Osteoblast (primary cell): ENCODE measurements around the gene MCOLN1. TPM values are rescaled to one million over a fixed set of nuclear protein-coding genes. Genes with fewer than 3 reads are reported as not detected.
A peak's percentile ranks its signal among the peaks of the same experiment; 100 is the strongest.

Experiments used
- DNase-seq: peaks from one replicate; pipeline ENCODE4 v3.0.0; 2011; ENCODE audit warnings: low spot score, mixed read lengths; ENCODE audit not compliant: insufficient read length; ENCODE audit errors: missing footprints
- H2AFZ ChIP-seq: 2 replicates; pipeline ENCODE4 v1.6.0; 2011; ENCODE audit warnings: mild to moderate bottlenecking, low read length
- H3K27ac ChIP-seq: 2 replicates; pipeline ENCODE4 v1.5.1; 2011; ENCODE audit warnings: mild to moderate bottlenecking, low read depth, low read length, moderate library complexity
- H3K27me3 ChIP-seq: 2 replicates; pipeline ENCODE4 v1.6.0; 2012; ENCODE audit warnings: mild to moderate bottlenecking, control low read depth, inconsistent platforms, low read length, moderate library complexity; ENCODE audit not compliant: insufficient read depth
- H3K36me3 ChIP-seq: 2 replicates; pipeline ENCODE4 v1.5.1; 2011; ENCODE audit warnings: mild to moderate bottlenecking, low read length, control low read depth, moderate library complexity; ENCODE audit not compliant: insufficient read depth
- H3K4me1 ChIP-seq: 2 replicates; pipeline ENCODE4 v1.5.1; 2011; ENCODE audit warnings: mild to moderate bottlenecking, low read length, control low read depth, moderate library complexity; ENCODE audit not compliant: insufficient read depth
- H3K4me2 ChIP-seq: 2 replicates; pipeline ENCODE4 v1.6.0; 2011; ENCODE audit warnings: mild to moderate bottlenecking, low read length; ENCODE audit not compliant: insufficient read depth
- H3K4me3 ChIP-seq: fragments of 200-600 bp; sonication (generic); 3 replicates; pipeline ENCODE4 v1.5.1; 2012; ENCODE audit warnings: mild to moderate bottlenecking, low read length, inconsistent platforms; ENCODE audit not compliant: insufficient read depth
- H3K79me2 ChIP-seq: 2 replicates; pipeline ENCODE4 v1.6.0; 2012; ENCODE audit warnings: mild to moderate bottlenecking, low read length, control low read depth, inconsistent platforms; ENCODE audit not compliant: insufficient read depth
- H3K9me3 ChIP-seq: 2 replicates; pipeline ENCODE4 v1.5.1; 2011; ENCODE audit warnings: low read depth, low read length, control low read depth
- H4K20me1 ChIP-seq: 2 replicates; pipeline ENCODE4 v1.6.0; 2012; ENCODE audit warnings: mild to moderate bottlenecking, low read length, control low read depth; ENCODE audit not compliant: insufficient read depth
- total RNA-seq: library from RNA; depleted of rRNA; stranded (reverse); fragments of >200 nt; gene quantifications from 2 replicates; pipeline ENCODE4 v1.2.3, GENCODE V29; 2012
- TF ChIP-seq, protein P1 (sequence below): IDR thresholded peaks from 2 replicates; pipeline ENCODE4 v1.5.1; 2011; ENCODE audit warnings: mild to moderate bottlenecking, low read depth, low read length, moderate library complexity; ENCODE audit errors: extremely low read depth

The MCOLN1 gene
- total RNA-seq, 1 donor: 16.6 TPM

DNA sequence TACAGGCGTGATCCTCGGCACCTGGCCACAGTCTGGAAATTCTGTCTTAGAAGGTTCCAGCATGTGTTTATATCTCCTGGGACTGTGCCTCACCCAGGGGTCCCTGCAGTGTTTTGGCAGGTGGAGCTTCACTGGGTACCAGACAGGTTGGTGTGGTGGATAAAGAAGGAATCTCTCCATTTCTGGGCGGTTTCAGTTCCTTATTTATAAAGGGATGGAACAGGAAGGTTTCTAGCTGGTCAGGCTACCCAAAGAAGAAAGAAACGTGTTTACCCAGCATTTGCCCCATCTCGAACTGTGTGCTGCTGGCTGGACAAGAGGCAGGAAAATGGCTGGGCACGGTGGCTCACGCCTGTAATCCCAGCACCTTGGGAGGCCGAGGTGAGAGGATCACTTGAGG, 22.9 kb downstream of the MCOLN1 start:
- H3K4me1 ChIP-seq: no peaks in the 10 kb centered on the region
- no peaks in the 10 kb centered on the region for H4K20me1 ChIP-seq
- peaks cover 28% of the 10 kb centered on the region for H3K36me3 ChIP-seq
- H3K79me2 ChIP-seq: no peaks in the 10 kb centered on the region
- H2AFZ ChIP-seq: no peak overlapping the region
- H3K4me2 ChIP-seq: no peak overlapping the region
- H3K9me3 ChIP-seq: no peaks in the 10 kb centered on the region
- H3K27ac ChIP-seq: no peak overlapping the region
- TF ChIP-seq, protein P1, sequence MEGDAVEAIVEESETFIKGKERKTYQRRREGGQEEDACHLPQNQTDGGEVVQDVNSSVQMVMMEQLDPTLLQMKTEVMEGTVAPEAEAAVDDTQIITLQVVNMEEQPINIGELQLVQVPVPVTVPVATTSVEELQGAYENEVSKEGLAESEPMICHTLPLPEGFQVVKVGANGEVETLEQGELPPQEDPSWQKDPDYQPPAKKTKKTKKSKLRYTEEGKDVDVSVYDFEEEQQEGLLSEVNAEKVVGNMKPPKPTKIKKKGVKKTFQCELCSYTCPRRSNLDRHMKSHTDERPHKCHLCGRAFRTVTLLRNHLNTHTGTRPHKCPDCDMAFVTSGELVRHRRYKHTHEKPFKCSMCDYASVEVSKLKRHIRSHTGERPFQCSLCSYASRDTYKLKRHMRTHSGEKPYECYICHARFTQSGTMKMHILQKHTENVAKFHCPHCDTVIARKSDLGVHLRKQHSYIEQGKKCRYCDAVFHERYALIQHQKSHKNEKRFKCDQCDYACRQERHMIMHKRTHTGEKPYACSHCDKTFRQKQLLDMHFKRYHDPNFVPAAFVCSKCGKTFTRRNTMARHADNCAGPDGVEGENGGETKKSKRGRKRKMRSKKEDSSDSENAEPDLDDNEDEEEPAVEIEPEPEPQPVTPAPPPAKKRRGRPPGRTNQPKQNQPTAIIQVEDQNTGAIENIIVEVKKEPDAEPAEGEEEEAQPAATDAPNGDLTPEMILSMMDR: no peak
- no peaks in the 10 kb centered on the region for H3K27me3 ChIP-seq
- DNase-seq: peak; percentile 34
- no peak overlapping the region for H3K4me3 ChIP-seq

DNA sequence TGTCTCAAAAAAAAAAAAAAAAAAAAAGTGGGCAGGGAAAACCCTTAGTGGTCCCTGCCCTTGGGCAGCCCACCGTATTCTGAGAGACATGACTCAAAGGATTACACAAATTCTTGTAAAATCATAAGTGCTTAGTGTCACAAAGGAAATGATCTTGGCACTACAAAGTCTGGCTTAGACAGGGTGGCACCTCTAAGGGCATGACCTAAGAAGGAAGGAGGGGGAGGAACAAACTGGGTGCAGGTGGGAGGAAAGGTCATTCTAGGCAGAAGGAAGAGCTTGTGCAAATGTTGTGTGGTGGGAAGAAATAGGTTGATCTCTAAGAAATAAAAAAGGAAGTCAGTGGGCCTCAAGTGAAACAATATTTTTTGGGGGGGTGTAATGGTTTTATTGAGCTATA, 23.5 kb downstream of the MCOLN1 start:
- Histone ChIP-seq H3K9me3 (no peaks in the 10 kb centered on the region), H2AFZ (no peak overlapping the region), H3K27me3 (no peaks in the 10 kb centered on the region), H4K20me1 (no peaks in the 10 kb centered on the region), H3K79me2 (no peaks in the 10 kb centered on the region), H3K4me2 (no peak overlapping the region), H3K4me1 (no peaks in the 10 kb centered on the region), H3K27ac (no peak overlapping the region), H3K36me3 (peaks cover 30% of the 10 kb centered on the region), H3K4me3 (no peak overlapping the region)
- TF ChIP-seq, protein P1: no peak
- DNase-seq: no peak

DNA sequence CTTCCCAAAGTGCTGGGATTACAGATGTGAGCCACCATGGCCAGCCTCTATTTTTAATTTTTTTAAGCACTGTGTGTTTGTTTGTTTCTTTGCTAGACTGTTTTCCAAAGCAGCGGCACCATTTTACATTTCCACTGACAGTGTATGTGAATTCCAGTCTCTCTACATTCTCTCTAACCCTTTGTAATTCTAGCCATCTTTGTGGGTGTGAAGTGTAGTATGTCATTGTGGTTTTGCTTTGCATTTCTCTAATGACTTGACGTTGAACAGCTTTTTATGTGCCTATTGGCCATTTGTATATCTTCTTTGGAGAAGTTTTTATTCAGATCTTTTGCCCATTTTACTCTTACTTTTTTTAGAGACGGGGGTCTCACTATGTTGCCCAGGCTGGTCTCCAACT, 24.7 kb downstream of the MCOLN1 start:
- no peak overlapping the region for H3K27ac ChIP-seq
- TF ChIP-seq, protein P1: no peak
- DNase-seq: no peak
- H2AFZ ChIP-seq: no peak overlapping the region
- no peaks in the 10 kb centered on the region for H3K27me3 ChIP-seq
- no peaks in the 10 kb centered on the region for H3K9me3 ChIP-seq
- H3K79me2 ChIP-seq: no peaks in the 10 kb centered on the region
- no peaks in the 10 kb centered on the region for H3K4me1 ChIP-seq
- H3K36me3 ChIP-seq: peaks cover 21% of the 10 kb centered on the region
- H3K4me3 ChIP-seq: no peak overlapping the region
- H3K4me2 ChIP-seq: no peak overlapping the region
- no peaks in the 10 kb centered on the region for H4K20me1 ChIP-seq

DNA sequence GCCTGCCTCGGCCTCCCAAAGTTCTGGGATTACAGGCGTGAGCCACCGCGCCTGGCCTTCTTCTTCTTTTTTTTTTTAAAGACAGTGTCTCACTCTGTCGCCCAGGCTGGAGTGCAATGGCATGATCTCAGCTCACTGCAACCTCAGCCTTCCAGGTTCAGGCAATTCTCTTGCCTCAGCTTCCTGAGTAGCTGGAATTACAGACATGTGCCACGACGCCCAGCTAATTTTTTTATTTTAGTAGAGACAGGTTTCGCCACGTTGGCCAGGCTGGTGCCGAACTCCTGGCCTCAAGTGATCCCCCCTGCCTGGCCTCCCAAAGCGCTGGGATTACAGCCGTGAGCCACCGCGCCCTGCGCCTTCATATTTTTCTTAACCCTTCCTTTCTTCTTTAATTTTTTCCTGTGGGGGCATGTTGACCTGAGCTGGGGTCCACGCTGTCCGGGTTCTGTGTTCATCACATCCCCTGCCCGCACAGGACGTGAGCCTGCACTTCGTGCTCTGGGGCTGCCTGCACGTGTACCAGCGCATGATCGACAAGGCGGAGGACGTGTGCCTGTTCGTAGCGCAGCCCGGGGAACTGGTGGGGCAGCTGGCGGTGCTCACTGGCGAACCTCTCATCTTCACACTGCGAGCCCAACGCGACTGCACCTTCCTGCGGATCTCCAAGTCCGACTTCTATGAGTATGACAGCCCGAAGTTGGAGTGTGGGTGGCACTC, 27.2 kb downstream of the MCOLN1 start:
- Histone ChIP-seq H3K9me3 (no peaks in the 10 kb centered on the region), H3K4me1 (no peaks in the 10 kb centered on the region), H4K20me1 (no peaks in the 10 kb centered on the region), H2AFZ (no peak overlapping the region), H3K4me2 (no peak overlapping the region), H3K4me3 (no peak overlapping the region), H3K36me3 (peaks cover 9% of the 10 kb centered on the region), H3K27me3 (no peaks in the 10 kb centered on the region), H3K27ac (no peak overlapping the region), H3K79me2 (no peaks in the 10 kb centered on the region)
- TF ChIP-seq, protein P1: no peak
- no peak for DNase-seq
